Adrenal gland (tissue), 5 donors: Measurements from ENCODE around the gene CLCN7.

Source experiments
- CTCF ChIP-seq, 6 experiments: fragments of 450-650 bp in 4 of 6; fragments of 200-600 bp in 2 of 6; sonication (generic) in 1 of 6; IDR thresholded peaks; 1 replicate in 5 of 6; 2 replicates in 1 of 6; pipeline versions ENCODE4 v1.5.1 to v1.8.0; 2016 to 2021; ENCODE audit warnings: antibody characterized with exemption in 6 of 6, mild to moderate bottlenecking in 2 of 6, moderate library complexity in 1 of 6
- POLR2A ChIP-seq, 2 donors: fragments of 450-650 bp; IDR thresholded peaks; one replicate each; pipeline ENCODE4 v1.6.1; 2017; ENCODE audit warnings: antibody characterized with exemption in 2 of 2, mild to moderate bottlenecking in 2 of 2, moderate library complexity in 1 of 2
- donor health status: DM: no; HTN: no; CAD: no.

- TF ChIP-seq CTCF (IDR thresholded peaks at IDR 0.05) (no peak), POLR2A (IDR thresholded peaks at IDR 0.05) (no peak)
Observed at GRCh38 chr16:1433263-1433560, 41.6 kb downstream of the CLCN7 start.
